ENCODE measurements around the gene TOPBP1.

DNA sequence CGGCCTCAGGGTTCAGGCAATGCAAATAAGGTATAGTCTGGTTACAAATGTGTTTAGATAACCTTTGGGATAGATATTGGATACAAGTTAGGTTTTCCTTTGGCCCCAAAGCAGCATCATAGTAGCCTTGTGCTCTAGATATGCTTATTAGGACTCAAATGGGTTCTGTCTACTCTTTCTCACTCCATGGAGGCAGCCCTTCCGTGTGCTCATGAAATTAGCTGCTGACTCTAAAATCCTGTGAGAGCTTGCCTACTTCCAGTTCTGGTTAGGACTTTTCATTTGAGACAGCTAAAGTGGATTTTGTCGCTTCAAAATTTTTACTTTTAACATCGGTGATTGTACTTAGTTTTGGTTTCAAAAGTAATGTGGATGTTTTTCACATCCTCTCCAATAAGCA, 86.7 kb downstream of the TOPBP1 start:
- TF ChIP-seq, protein P1, sequence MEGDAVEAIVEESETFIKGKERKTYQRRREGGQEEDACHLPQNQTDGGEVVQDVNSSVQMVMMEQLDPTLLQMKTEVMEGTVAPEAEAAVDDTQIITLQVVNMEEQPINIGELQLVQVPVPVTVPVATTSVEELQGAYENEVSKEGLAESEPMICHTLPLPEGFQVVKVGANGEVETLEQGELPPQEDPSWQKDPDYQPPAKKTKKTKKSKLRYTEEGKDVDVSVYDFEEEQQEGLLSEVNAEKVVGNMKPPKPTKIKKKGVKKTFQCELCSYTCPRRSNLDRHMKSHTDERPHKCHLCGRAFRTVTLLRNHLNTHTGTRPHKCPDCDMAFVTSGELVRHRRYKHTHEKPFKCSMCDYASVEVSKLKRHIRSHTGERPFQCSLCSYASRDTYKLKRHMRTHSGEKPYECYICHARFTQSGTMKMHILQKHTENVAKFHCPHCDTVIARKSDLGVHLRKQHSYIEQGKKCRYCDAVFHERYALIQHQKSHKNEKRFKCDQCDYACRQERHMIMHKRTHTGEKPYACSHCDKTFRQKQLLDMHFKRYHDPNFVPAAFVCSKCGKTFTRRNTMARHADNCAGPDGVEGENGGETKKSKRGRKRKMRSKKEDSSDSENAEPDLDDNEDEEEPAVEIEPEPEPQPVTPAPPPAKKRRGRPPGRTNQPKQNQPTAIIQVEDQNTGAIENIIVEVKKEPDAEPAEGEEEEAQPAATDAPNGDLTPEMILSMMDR (IDR thresholded peaks at IDR 0.05; ENCODE audit: extremely low read depth in 1 of 2, insufficient read depth in 1 of 2, low read depth in 1 of 2, low read length in 2 of 2), result no peak
- TF ChIP-seq POLR2AphosphoS5 (IDR thresholded peaks at IDR 0.05; ENCODE audit: insufficient read depth, low read depth, low read length) (no peak), JUN (IDR thresholded peaks at IDR 0.05; ENCODE audit: borderline replicate concordance, insufficient read depth, insufficient read length, low read depth) (no peak)
